Endothelial cell of umbilical vein (primary cell): ENCODE results near the gene DZIP3. TPM values are rescaled to one million over a fixed set of nuclear protein-coding genes. Genes with fewer than 3 reads are reported as not detected.
"Not testable (repeated sequence)": the region's sequence is repeated elsewhere in the genome, so short reads cannot be mapped to it uniquely, and the experiment has no call there.

Experiments
- BruUV-seq: library from RNA; stranded (reverse); fragments of 400-500 nt; replicated peaks from 2 replicates; lab custom pipeline; 2021; lab: Mats Ljungman, UMichigan
- CTCF ChIA-PET: fragments of 300-600, 350-600 bp; sonication (Branson Sonifier 250); formaldehyde crosslinking; loops from one replicate; lab custom pipeline; 2021; ENCODE audit warnings: antibody characterized with exemption, inconsistent platforms; lab: Charles Lee
- POLR2A ChIA-PET: fragments of 300-600, 350-600 bp; sonication (Branson Sonifier 250); formaldehyde crosslinking; loops from one replicate; lab custom pipeline; 2021; ENCODE audit warnings: antibody characterized with exemption, inconsistent platforms; lab: Charles Lee
- DNase-seq: peaks from one replicate; pipeline ENCODE4 v3.0.0-alpha.2; 2011; ENCODE audit warnings: low read depth, low spot score
- FAIRE-seq: peaks from 2 replicates; lab custom pipeline; 2011; peaks lifted over from hg19 to GRCh38; lab: Jason Lieb, UNC
- H2AFZ ChIP-seq: 2 replicates; pipeline ENCODE4 v1.6.0; 2012; ENCODE audit warnings: low read depth, low read length, control low read depth, inconsistent platforms
- H3K27ac ChIP-seq: 2 replicates; pipeline ENCODE4 v1.5.1; 2011; ENCODE audit warnings: low read depth, mild to moderate bottlenecking, control low read depth, low read length, moderate library complexity; ENCODE audit not compliant: insufficient read depth
- H3K27me3 ChIP-seq, 2 experiments: 2 replicates each; pipeline versions ENCODE4 v1.6.0 to v1.6.1; 2011; ENCODE audit warnings: low read length in 2 of 2, mixed read lengths in 1 of 2; ENCODE audit not compliant: control insufficient read depth in 2 of 2, insufficient read depth in 2 of 2
- H3K36me3 ChIP-seq, 2 experiments: 2 replicates in 1 of 2; 3 replicates in 1 of 2; pipeline ENCODE4 v1.5.1; 2011; ENCODE audit warnings: low read length in 2 of 2, mild to moderate bottlenecking in 1 of 2, moderate library complexity in 1 of 2; ENCODE audit not compliant: control insufficient read depth in 2 of 2, insufficient read depth in 2 of 2; ENCODE audit errors: extremely low read depth in 1 of 2
- H3K4me1 ChIP-seq: 3 replicates; pipeline ENCODE4 v1.5.1; 2011; ENCODE audit warnings: mild to moderate bottlenecking, low read length; ENCODE audit not compliant: control insufficient read depth, insufficient read depth; ENCODE audit errors: extremely low read depth
- H3K4me2 ChIP-seq: 2 replicates; pipeline ENCODE4 v1.6.1; 2011; ENCODE audit warnings: low read length, control low read depth, mixed read lengths; ENCODE audit not compliant: insufficient read depth
- H3K4me3 ChIP-seq, 3 experiments: fragments of 200-600 bp in 1 of 3; sonication (generic), shearing (Covaris generic) in 1 of 3; replicated peaks in 1 of 3; 2 replicates each; pipeline ENCODE4 v1.5.1; 2011 to 2016; ENCODE audit warnings: control low read depth in 3 of 3, low read length in 3 of 3, mild to moderate bottlenecking in 2 of 3, inconsistent platforms in 1 of 3, low read depth in 1 of 3, moderate library complexity in 1 of 3; ENCODE audit not compliant: insufficient read depth in 1 of 3
- H3K79me2 ChIP-seq: 2 replicates; pipeline ENCODE4 v1.6.0; 2012; ENCODE audit warnings: low read length, inconsistent platforms; ENCODE audit not compliant: control insufficient read depth, insufficient read depth
- H3K9ac ChIP-seq: replicated peaks from 2 replicates; pipeline ENCODE3; 2011; ENCODE audit warnings: low read length, control low read depth; ENCODE audit not compliant: insufficient read depth; ENCODE audit errors: extremely low read depth
- H3K9me1 ChIP-seq: replicated peaks from 3 replicates; pipeline ENCODE4 v1.6.0; 2011; ENCODE audit warnings: mild to moderate bottlenecking, low read length; ENCODE audit not compliant: control insufficient read depth, insufficient read depth; ENCODE audit errors: extremely low read depth
- H3K9me3 ChIP-seq: replicated peaks from 2 replicates; pipeline ENCODE4 v1.5.1; 2012; ENCODE audit warnings: low read length, inconsistent platforms; ENCODE audit not compliant: control insufficient read depth, insufficient read depth
- H4K20me1 ChIP-seq: replicated peaks from 2 replicates; pipeline ENCODE3; 2011; ENCODE audit warnings: mild to moderate bottlenecking, low read length; ENCODE audit not compliant: control insufficient read depth, insufficient read depth; ENCODE audit errors: extremely low read depth
- CTCF ChIP-seq, 2 donors: IDR thresholded peaks; 1 replicate in 1 of 2; 2 replicates in 1 of 2; pipeline ENCODE4 v1.5.1; 2011; ENCODE audit warnings: low read length in 2 of 2, mild to moderate bottlenecking in 2 of 2, moderate library complexity in 2 of 2, control low read depth in 1 of 2, inconsistent platforms in 1 of 2, low read depth in 1 of 2; ENCODE audit not compliant: insufficient read depth in 1 of 2; ENCODE audit errors: extremely low read depth in 1 of 2
- EZH2 ChIP-seq: IDR thresholded peaks from 2 replicates; pipeline ENCODE4 v1.6.1; 2012; ENCODE audit warnings: borderline replicate concordance, low read depth, mild to moderate bottlenecking, moderate library complexity, low read length, inconsistent platforms; ENCODE audit not compliant: severe bottlenecking
- FOS ChIP-seq: IDR thresholded peaks from 2 replicates; pipeline ENCODE4 v1.6.1; 2011; ENCODE audit warnings: mild to moderate bottlenecking, low read length, moderate library complexity, borderline replicate concordance; ENCODE audit not compliant: insufficient read depth
- GATA2 ChIP-seq: IDR thresholded peaks from 2 replicates; pipeline ENCODE4 v1.7.0; 2011; ENCODE audit warnings: low read depth, mild to moderate bottlenecking, moderate library complexity, mixed read lengths, low read length; ENCODE audit not compliant: insufficient read length, insufficient read depth
- JUN ChIP-seq: IDR thresholded peaks from 2 replicates; pipeline ENCODE4 v1.6.1; 2011; ENCODE audit warnings: borderline replicate concordance, low read depth; ENCODE audit not compliant: insufficient read length, insufficient read depth
- MYC ChIP-seq: IDR thresholded peaks from one replicate; pipeline ENCODE4 v1.6.1; 2011; ENCODE audit warnings: mild to moderate bottlenecking, low read depth, low read length
- POLR2A ChIP-seq: IDR thresholded peaks from 2 replicates; pipeline ENCODE4 v1.6.1; 2012; ENCODE audit warnings: low read depth, mild to moderate bottlenecking, control low read depth, low read length
- dilution Hi-C: fragments of 300-500 bp; cut with MboI; formaldehyde crosslinking; loops from one replicate; pipeline ENCODE4 v1.15.0; 2019; ENCODE audit warnings: low sequenced_read_pairs; ENCODE audit not compliant: extremely low pct_ligation_motif_present
- intact Hi-C: fragments of 100-400 bp; cut with micrococcal nuclease; formaldehyde crosslinking; loops from one replicate; pipeline ENCODE4 v1.10.0; 2022
- polyA plus RNA-seq, 4 experiments: library from polyadenylated mRNA; depleted of rRNA in 3 of 4; stranded (reverse) in 3 of 4; unstranded in 1 of 4; fragments of >200 nt; gene quantifications; 2 replicates each; pipeline versions ENCODE4 v1.2.1 to v1.2.3, GENCODE V29; 2011 to 2012; ENCODE audit warnings: missing spikeins in 1 of 4
- total RNA-seq: library from RNA; stranded (reverse); gene quantifications from 2 replicates; pipeline ENCODE4 v1.2.3, GENCODE V29; 2021
- TF ChIP-seq, protein P1 (sequence below): IDR thresholded peaks from 2 replicates; pipeline ENCODE4 v1.6.1; 2011; ENCODE audit not compliant: insufficient read depth, insufficient read length

DZIP3 gene
- total and polyA plus RNA-seq, 2 donors (not counting 3 experiments of a cell fraction or from before 2014, with no cell fraction given), result 1.9 to 6.5 TPM

GRCh38 chr3:108655664-108656063 is 66.1 kb downstream of the DZIP3 start:
- H3K9me3 ChIP-seq, BruUV-seq, H3K27me3 ChIP-seq, FAIRE-seq, H3K9ac ChIP-seq, DNase-seq, H4K20me1 ChIP-seq, CTCF ChIA-PET, POLR2A ChIA-PET, H2AFZ ChIP-seq, H3K4me2 ChIP-seq, H3K36me3 ChIP-seq, dilution Hi-C loops, H3K4me1 ChIP-seq, H3K27ac ChIP-seq, H3K4me3 ChIP-seq, intact Hi-C loops, H3K79me2 ChIP-seq, H3K9me1 ChIP-seq: not testable (repeated sequence)

- POLR2A ChIA-PET, result no interaction called here
- intact Hi-C loops, result loop anchor here (1.0 to 2.0 kb wide), 4 partner anchors 157 to 421 kb away; no protein-coding TSS in a partner anchor
- Histone ChIP-seq H2AFZ (no peak overlapping the region), H3K9me1 (no peaks in the 10 kb centered on the region), H3K27ac (no peak overlapping the region), H3K9me3 (no peaks in the 10 kb centered on the region), H3K4me1 (no peaks in the 10 kb centered on the region), H3K4me3 (no peak overlapping the region), H3K36me3 (no peaks in the 10 kb centered on the region), H3K4me2 (peak overlapping the region; percentile 42), H3K9ac (no peak overlapping the region), H3K79me2 (no peaks in the 10 kb centered on the region), H4K20me1 (no peaks in the 10 kb centered on the region), H3K27me3 (no peaks in the 10 kb centered on the region)
- DNase-seq, result no peak
- no peak for TF ChIP-seq FOS
- no peak for TF ChIP-seq GATA2
- TF ChIP-seq, protein P1, sequence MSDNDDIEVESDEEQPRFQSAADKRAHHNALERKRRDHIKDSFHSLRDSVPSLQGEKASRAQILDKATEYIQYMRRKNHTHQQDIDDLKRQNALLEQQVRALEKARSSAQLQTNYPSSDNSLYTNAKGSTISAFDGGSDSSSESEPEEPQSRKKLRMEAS, result no peak
- no peak for TF ChIP-seq POLR2A
- TF ChIP-seq MYC, result no peak
- no peak for TF ChIP-seq JUN
- no peak for TF ChIP-seq CTCF (IDR thresholded peaks at IDR 0.05; ENCODE audit: extremely low read depth in 1 of 2, insufficient read depth in 1 of 2, low read depth in 1 of 2, low read length in 2 of 2)
- no peak for TF ChIP-seq EZH2
- no peak for FAIRE-seq
- no TSS peak for BruUV-seq
- CTCF ChIA-PET, result interaction anchor here (1.0 to 6.3 kb wide), 9 partner anchors 12 to 421 kb away, joined by 3 to 151 read pairs (median 4); no protein-coding TSS in a partner anchor
- dilution Hi-C loops, result no loop called here
Measured at GRCh38 chr3:108661699-108662098, 72.2 kb downstream of the DZIP3 start.
